SK-N-SH (cell line): ENCODE data around the gene LARGE1. TPM values are rescaled to one million over a fixed set of nuclear protein-coding genes. Genes with fewer than 3 reads are reported as not detected.

Source experiments
- CTCF ChIA-PET: fragments of 300-600, 350-600 bp; formaldehyde crosslinking; extraction: SDS; loops from one replicate; lab custom pipeline; 2021; lab: Yijun Ruan, JAX
- POLR2A ChIA-PET: fragments of 350-600 bp; sonication (Branson Sonifier 250); formaldehyde crosslinking; extraction: SDS; loops from one replicate; lab custom pipeline; 2020; ENCODE audit warnings: antibody characterized with exemption, inconsistent platforms; lab: Yijun Ruan, JAX
- DNase-seq: peaks from one replicate; pipeline ENCODE4 v3.0.0; 2012
- H2AFZ ChIP-seq: fragments of 200-600 bp; sonication (generic); 2 replicates; pipeline ENCODE4 v1.8.1; 2016; ENCODE audit warnings: antibody characterized with exemption, mild to moderate bottlenecking, low read depth
- H3F3A ChIP-seq: fragments of 200-600 bp; sonication (generic); replicated peaks from 2 replicates; pipeline ENCODE3; 2016; ENCODE audit warnings: antibody characterized with exemption, mild to moderate bottlenecking; ENCODE audit not compliant: insufficient read depth
- H3K27ac ChIP-seq, 2 experiments: fragments of 200-500 bp in 1 of 2; fragments of 200-600 bp in 1 of 2; sonication (Bioruptor generic) in 1 of 2; sonication (generic), shearing (Covaris generic) in 1 of 2; 2 replicates each; pipeline versions ENCODE4 v1.5.1 to v1.6.1; 2014 to 2016; ENCODE audit warnings: low read depth in 2 of 2, inconsistent platforms in 1 of 2, low read length in 1 of 2, mild to moderate bottlenecking in 1 of 2, mixed read lengths in 1 of 2
- H3K27me3 ChIP-seq: fragments of 200-600 bp; sonication (generic), shearing (Covaris generic); 2 replicates; pipeline ENCODE4 v1.6.1; 2016; ENCODE audit warnings: mixed run types; ENCODE audit not compliant: insufficient read depth
- H3K36me3 ChIP-seq, 2 experiments: fragments of 200-500 bp in 1 of 2; fragments of 200-600 bp in 1 of 2; sonication (Bioruptor generic) in 1 of 2; sonication (generic) in 1 of 2; replicated peaks in 1 of 2; 2 replicates each; pipeline versions ENCODE3 to v1.5.1; 2014 to 2016; ENCODE audit warnings: low read length in 1 of 2, mild to moderate bottlenecking in 1 of 2; ENCODE audit not compliant: insufficient read depth in 2 of 2, control insufficient read depth in 1 of 2
- H3K4me1 ChIP-seq, 2 experiments: fragments of 200-500 bp in 1 of 2; fragments of 200-600 bp in 1 of 2; sonication (Bioruptor generic) in 1 of 2; sonication (generic), shearing (Covaris generic) in 1 of 2; 2 replicates each; pipeline versions ENCODE4 v1.5.1 to v1.6.1; 2014 to 2016; ENCODE audit warnings: low read depth in 1 of 2, low read length in 1 of 2, mixed run types in 1 of 2; ENCODE audit not compliant: insufficient read depth in 2 of 2, control insufficient read depth in 1 of 2
- H3K4me2 ChIP-seq: fragments of 200-600 bp; sonication (generic), shearing (Covaris generic); 2 replicates; pipeline ENCODE4 v1.6.1; 2017; ENCODE audit warnings: mixed run types
- H3K4me3 ChIP-seq, 2 experiments: fragments of 200-500 bp in 1 of 2; fragments of 200-600 bp in 1 of 2; sonication (Bioruptor generic) in 1 of 2; sonication (generic), shearing (Covaris generic) in 1 of 2; 2 replicates each; pipeline versions ENCODE4 v1.5.1 to v1.8.1; 2014 to 2016; ENCODE audit warnings: low read depth in 2 of 2, inconsistent platforms in 1 of 2, low read length in 1 of 2, mild to moderate bottlenecking in 1 of 2, mixed read lengths in 1 of 2, moderate library complexity in 1 of 2
- H3K79me2 ChIP-seq: fragments of 200-600 bp; sonication (generic); 2 replicates; pipeline ENCODE4 v1.8.1; 2017; ENCODE audit warnings: mild to moderate bottlenecking; ENCODE audit not compliant: insufficient read depth
- H3K9ac ChIP-seq: fragments of 200-600 bp; sonication (generic); 2 replicates; pipeline ENCODE4 v1.6.1; 2017; ENCODE audit warnings: mixed run types
- H3K9me2 ChIP-seq: fragments of 200-600 bp; sonication (generic); 2 replicates; pipeline ENCODE4 v1.6.1; 2017; ENCODE audit warnings: mixed run types
- H3K9me3 ChIP-seq: fragments of 200-600 bp; sonication (generic); 2 replicates; pipeline ENCODE4 v1.6.1; 2017; ENCODE audit warnings: mixed run types, mild to moderate bottlenecking, moderate library complexity
- H4K20me1 ChIP-seq: fragments of 200-600 bp; sonication (generic); 2 replicates; pipeline ENCODE4 v1.6.1; 2017; ENCODE audit warnings: mild to moderate bottlenecking, mixed run types; ENCODE audit not compliant: insufficient read depth
- CHD2 ChIP-seq: fragments of 150-350 bp; IDR thresholded peaks from 2 replicates; pipeline ENCODE4 v1.6.1; 2018; ENCODE audit warnings: low read length; ENCODE audit not compliant: partially characterized antibody
- FOSL2 ChIP-seq: IDR thresholded peaks from 2 replicates; pipeline ENCODE4 v1.4.0; 2012; ENCODE audit warnings: low read depth, mild to moderate bottlenecking, moderate library complexity, borderline replicate concordance
- FOXJ3 ChIP-seq: sonication (generic); formaldehyde crosslinking; IDR thresholded peaks from 2 replicates; pipeline ENCODE4 v1.5.1; 2020; ENCODE audit warnings: mild to moderate bottlenecking, missing genetic modification reagents
- FOXM1 ChIP-seq: IDR thresholded peaks from 2 replicates; pipeline ENCODE4 v1.4.0; 2012; ENCODE audit warnings: low read depth, mild to moderate bottlenecking
- JUND ChIP-seq: IDR thresholded peaks from 2 replicates; pipeline ENCODE4 v1.4.0; 2012
- MAX ChIP-seq: IDR thresholded peaks from 2 replicates; pipeline ENCODE4 v1.4.0; 2012; ENCODE audit warnings: low read depth
- MXI1 ChIP-seq: IDR thresholded peaks from 2 replicates; pipeline ENCODE4 v1.6.1; 2012; ENCODE audit warnings: mild to moderate bottlenecking, low read depth, low read length, improper control_type of control experiment
- NFIC ChIP-seq: IDR thresholded peaks from 2 replicates; pipeline ENCODE4 v1.4.0; 2012; ENCODE audit warnings: borderline replicate concordance
- NRF1 ChIP-seq: IDR thresholded peaks from 2 replicates; pipeline ENCODE4 v1.6.1; 2012; ENCODE audit warnings: low read depth, mild to moderate bottlenecking, low read length
- PBX3 ChIP-seq: IDR thresholded peaks from 2 replicates; pipeline ENCODE4; 2012
- REST ChIP-seq: IDR thresholded peaks from 2 replicates; pipeline ENCODE4 v1.6.1; 2012; ENCODE audit warnings: mild to moderate bottlenecking, low read depth, low read length, moderate library complexity
- SMC3 ChIP-seq: IDR thresholded peaks from 2 replicates; pipeline ENCODE4 v1.6.1; 2012; ENCODE audit warnings: low read depth, low read length, improper control_type of control experiment
- TAF1 ChIP-seq: IDR thresholded peaks from 2 replicates; pipeline ENCODE4 v1.6.1; 2012; ENCODE audit warnings: low read depth, mild to moderate bottlenecking, low read length, moderate library complexity, borderline replicate concordance
- TCF12 ChIP-seq: IDR thresholded peaks from 2 replicates; pipeline ENCODE4 v1.4.0; 2012
- TEAD4 ChIP-seq: IDR thresholded peaks from 2 replicates; pipeline ENCODE4 v1.4.0; 2012; ENCODE audit warnings: mild to moderate bottlenecking, borderline replicate concordance; ENCODE audit not compliant: insufficient read depth
- USF1 ChIP-seq: IDR thresholded peaks from 2 replicates; pipeline ENCODE4 v1.4.0; 2012; ENCODE audit warnings: low read depth, borderline replicate concordance
- ZBTB33 ChIP-seq: IDR thresholded peaks from 2 replicates; pipeline ENCODE4 v1.4.0; 2012; ENCODE audit warnings: low read depth, borderline replicate concordance
- WGBS: methylation state at CpG from one replicate; pipeline ENCODE4 v1.1.6; 2017; ENCODE audit warnings: low lambda C conversion rate; 5-methylcytosine and 5-hydroxymethylcytosine counted together
- polyA plus RNA-seq, 3 experiments: library from polyadenylated mRNA; depleted of rRNA; stranded (reverse); fragments of >200 nt; gene quantifications; 2 replicates each; pipeline ENCODE4 v1.2.3, GENCODE V29; 2012

The LARGE1 gene
- polyA plus RNA-seq, 1 of the 3 experiments (the other 2 are of a cell fraction), result 1.1 TPM

GRCh38 chr22:33261699-33262098 lies 658.6 kb downstream of the LARGE1 start:
- Histone ChIP-seq H3K4me3 (no peak overlapping the region), H3K79me2 (no peaks in the 10 kb centered on the region), H3F3A (no peaks in the 10 kb centered on the region), H3K4me1 (no peaks in the 10 kb centered on the region), H2AFZ (no peak overlapping the region), H3K9ac (no peak overlapping the region), H4K20me1 (no peaks in the 10 kb centered on the region), H3K27me3 (no peaks in the 10 kb centered on the region), H3K27ac (no peak overlapping the region), H3K9me3 (no peaks in the 10 kb centered on the region), H3K4me2 (no peak overlapping the region), H3K9me2 (no peaks in the 10 kb centered on the region), H3K36me3 (no peaks in the 10 kb centered on the region)
- POLR2A ChIA-PET, result no interaction called here
- WGBS, result 56% methylated on average over 4 of the region's 4 CpGs
- no peak for DNase-seq
- TF ChIP-seq FOXJ3 (CRISPR knock-in tag) (no peak), FOXM1 (no peak), ZBTB33 (no peak), USF1 (no peak), MAX (no peak), NRF1 (no peak), REST (no peak), CHD2 (no peak), NFIC (no peak), FOSL2 (no peak), PBX3 (no peak), TEAD4 (no peak), SMC3 (no peak), TAF1 (no peak), MXI1 (no peak), TCF12 (no peak), JUND (no peak)
- CTCF ChIA-PET, result no interaction called here
